GM12878 (cell line): ENCODE measurements around the gene SIX3. TPM values are rescaled to one million over a fixed set of nuclear protein-coding genes. Genes with fewer than 3 reads are reported as not detected.

Experiments
- FOXK2 ChIP-seq: fragments of 450-650 bp; IDR thresholded peaks from 2 replicates; pipeline ENCODE4 v1.6.1; 2017; ENCODE audit warnings: mild to moderate bottlenecking, moderate library complexity
- MEF2A ChIP-seq: IDR thresholded peaks from 2 replicates; pipeline ENCODE4 v1.6.1; 2011; ENCODE audit warnings: low read depth, mild to moderate bottlenecking, low read length, moderate library complexity; ENCODE audit not compliant: insufficient read depth
- RAD51 ChIP-seq: fragments of 450-650 bp; IDR thresholded peaks from 2 replicates; pipeline ENCODE4 v1.6.1; 2016; ENCODE audit warnings: moderate library complexity, mild to moderate bottlenecking, inconsistent platforms
- YBX1 ChIP-seq: fragments of 450-650 bp; IDR thresholded peaks from 2 replicates; pipeline ENCODE4 v1.6.1; 2016; ENCODE audit warnings: antibody characterized with exemption
- ZNF384 ChIP-seq: IDR thresholded peaks from 2 replicates; pipeline ENCODE4 v1.6.1; 2012; ENCODE audit warnings: low read depth, mild to moderate bottlenecking, low read length, improper control_type of control experiment, borderline replicate concordance
- ZSCAN29 ChIP-seq: fragments of 450-650 bp; IDR thresholded peaks from 2 replicates; pipeline ENCODE4 v1.6.1; 2017; ENCODE audit warnings: mild to moderate bottlenecking, moderate library complexity
- polyA plus RNA-seq, 11 experiments: library from polyadenylated mRNA; depleted of rRNA in 4 of 11; unstranded in 6 of 11; stranded (reverse) in 5 of 11; fragments of >200 nt; fragmentation: Nextera tagmentation in 4 of 11; fragmentation: Illumina TruSeq in 1 of 11; extraction: Ambion mirVana in 4 of 11; extraction: Trizol in 1 of 11; gene quantifications; 1 replicate in 1 of 11; 2 replicates in 10 of 11; pipeline versions ENCODE4 v1.2.1 to v1.2.3, GENCODE V29; 2011 to 2016; ENCODE audit warnings: inconsistent platforms in 2 of 11, missing spikeins in 2 of 11, low read depth in 1 of 11
- total RNA-seq, 4 experiments: library from RNA; depleted of rRNA in 3 of 4; stranded (reverse); fragments of >200 nt in 3 of 4; fragmentation: Illumina TruSeq in 1 of 4; extraction: Trizol in 1 of 4; gene quantifications; 2 replicates each; pipeline versions ENCODE4 v1.2.1 to v1.2.3, GENCODE V29; 2013 to 2021
- TF ChIP-seq, protein P1 (sequence below): fragments of 450-650 bp; formaldehyde crosslinking; IDR thresholded peaks from 2 replicates; pipeline ENCODE4 v1.4.0; 2020; ENCODE audit warnings: mild to moderate bottlenecking, moderate library complexity
- TF ChIP-seq, protein P2 (sequence below): fragments of 450-650 bp; IDR thresholded peaks from 2 replicates; pipeline ENCODE4 v1.6.1; 2018; ENCODE audit warnings: mild to moderate bottlenecking, low read depth, moderate library complexity; ENCODE audit not compliant: partially characterized antibody

SIX3 gene
- total and polyA plus RNA-seq, 10 of the 15 experiments (the other 5 are each of a cell fraction or from before 2014, with no cell fraction given) = 0.05 to 0.42 (median 0.13) TPM; not detected in 4

DNA sequence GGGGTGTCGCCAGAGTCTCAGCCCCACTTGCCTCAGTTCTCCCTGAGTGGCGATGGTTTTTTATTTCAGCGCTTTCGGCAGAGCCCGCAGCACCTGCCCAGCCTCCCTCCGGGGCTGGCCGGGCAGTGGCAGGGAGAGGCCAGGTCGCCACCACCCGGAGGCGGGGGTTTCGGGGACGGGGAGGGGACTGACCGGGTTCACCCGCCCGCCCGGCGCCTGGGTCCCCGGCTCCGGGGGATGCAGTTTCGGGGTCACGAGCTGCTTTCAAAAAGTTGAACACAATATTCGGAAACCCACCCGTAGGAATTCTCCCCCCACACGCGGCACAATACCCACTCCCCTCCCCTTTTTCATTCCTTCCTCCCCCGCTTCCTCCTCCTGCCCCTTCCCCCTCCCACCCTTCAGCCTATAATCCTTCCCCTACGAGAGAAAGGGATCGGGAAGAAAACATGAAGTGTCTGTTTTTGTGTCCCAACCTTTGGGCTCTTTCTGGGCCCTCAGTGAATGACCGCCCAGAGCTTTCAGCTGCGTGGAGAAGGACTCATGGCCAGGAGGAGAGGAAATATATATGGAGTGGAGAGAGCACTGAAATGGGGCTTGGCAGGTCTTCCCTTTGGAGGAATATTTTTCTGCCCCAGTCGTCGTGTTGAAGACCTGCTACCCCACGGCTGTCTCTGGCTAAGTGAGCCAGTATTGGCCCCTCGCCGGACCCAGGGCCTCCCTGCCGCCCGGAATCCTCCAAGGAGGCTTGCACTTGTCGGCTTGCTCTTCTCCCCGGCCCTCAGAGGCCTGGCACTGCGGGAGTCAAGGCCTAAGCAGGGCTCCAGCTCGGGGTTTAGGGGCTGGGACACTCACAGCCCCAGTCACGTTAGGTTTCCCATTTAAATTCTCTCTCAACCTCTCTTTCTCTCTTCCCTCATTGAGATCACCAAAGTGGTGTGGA, 2.1 kb upstream of the SIX3 start (continued):
- TF ChIP-seq, protein P1, sequence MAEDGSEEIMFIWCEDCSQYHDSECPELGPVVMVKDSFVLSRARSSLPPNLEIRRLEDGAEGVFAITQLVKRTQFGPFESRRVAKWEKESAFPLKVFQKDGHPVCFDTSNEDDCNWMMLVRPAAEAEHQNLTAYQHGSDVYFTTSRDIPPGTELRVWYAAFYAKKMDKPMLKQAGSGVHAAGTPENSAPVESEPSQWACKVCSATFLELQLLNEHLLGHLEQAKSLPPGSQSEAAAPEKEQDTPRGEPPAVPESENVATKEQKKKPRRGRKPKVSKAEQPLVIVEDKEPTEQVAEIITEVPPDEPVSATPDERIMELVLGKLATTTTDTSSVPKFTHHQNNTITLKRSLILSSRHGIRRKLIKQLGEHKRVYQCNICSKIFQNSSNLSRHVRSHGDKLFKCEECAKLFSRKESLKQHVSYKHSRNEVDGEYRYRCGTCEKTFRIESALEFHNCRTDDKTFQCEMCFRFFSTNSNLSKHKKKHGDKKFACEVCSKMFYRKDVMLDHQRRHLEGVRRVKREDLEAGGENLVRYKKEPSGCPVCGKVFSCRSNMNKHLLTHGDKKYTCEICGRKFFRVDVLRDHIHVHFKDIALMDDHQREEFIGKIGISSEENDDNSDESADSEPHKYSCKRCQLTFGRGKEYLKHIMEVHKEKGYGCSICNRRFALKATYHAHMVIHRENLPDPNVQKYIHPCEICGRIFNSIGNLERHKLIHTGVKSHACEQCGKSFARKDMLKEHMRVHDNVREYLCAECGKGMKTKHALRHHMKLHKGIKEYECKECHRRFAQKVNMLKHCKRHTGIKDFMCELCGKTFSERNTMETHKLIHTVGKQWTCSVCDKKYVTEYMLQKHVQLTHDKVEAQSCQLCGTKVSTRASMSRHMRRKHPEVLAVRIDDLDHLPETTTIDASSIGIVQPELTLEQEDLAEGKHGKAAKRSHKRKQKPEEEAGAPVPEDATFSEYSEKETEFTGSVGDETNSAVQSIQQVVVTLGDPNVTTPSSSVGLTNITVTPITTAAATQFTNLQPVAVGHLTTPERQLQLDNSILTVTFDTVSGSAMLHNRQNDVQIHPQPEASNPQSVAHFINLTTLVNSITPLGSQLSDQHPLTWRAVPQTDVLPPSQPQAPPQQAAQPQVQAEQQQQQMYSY (CRISPR knock-in tag) = no peak
- TF ChIP-seq ZSCAN29 (no peak), RAD51 (no peak), ZNF384 (no peak), YBX1 (no peak), FOXK2 (no peak), MEF2A (no peak)
- TF ChIP-seq, protein P2, sequence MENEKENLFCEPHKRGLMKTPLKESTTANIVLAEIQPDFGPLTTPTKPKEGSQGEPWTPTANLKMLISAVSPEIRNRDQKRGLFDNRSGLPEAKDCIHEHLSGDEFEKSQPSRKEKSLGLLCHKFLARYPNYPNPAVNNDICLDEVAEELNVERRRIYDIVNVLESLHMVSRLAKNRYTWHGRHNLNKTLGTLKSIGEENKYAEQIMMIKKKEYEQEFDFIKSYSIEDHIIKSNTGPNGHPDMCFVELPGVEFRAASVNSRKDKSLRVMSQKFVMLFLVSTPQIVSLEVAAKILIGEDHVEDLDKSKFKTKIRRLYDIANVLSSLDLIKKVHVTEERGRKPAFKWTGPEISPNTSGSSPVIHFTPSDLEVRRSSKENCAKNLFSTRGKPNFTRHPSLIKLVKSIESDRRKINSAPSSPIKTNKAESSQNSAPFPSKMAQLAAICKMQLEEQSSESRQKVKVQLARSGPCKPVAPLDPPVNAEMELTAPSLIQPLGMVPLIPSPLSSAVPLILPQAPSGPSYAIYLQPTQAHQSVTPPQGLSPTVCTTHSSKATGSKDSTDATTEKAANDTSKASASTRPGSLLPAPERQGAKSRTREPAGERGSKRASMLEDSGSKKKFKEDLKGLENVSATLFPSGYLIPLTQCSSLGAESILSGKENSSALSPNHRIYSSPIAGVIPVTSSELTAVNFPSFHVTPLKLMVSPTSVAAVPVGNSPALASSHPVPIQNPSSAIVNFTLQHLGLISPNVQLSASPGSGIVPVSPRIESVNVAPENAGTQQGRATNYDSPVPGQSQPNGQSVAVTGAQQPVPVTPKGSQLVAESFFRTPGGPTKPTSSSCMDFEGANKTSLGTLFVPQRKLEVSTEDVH = no peak
